ENCODE measurements around the gene EDIL3.

Gene EDIL3

DNA sequence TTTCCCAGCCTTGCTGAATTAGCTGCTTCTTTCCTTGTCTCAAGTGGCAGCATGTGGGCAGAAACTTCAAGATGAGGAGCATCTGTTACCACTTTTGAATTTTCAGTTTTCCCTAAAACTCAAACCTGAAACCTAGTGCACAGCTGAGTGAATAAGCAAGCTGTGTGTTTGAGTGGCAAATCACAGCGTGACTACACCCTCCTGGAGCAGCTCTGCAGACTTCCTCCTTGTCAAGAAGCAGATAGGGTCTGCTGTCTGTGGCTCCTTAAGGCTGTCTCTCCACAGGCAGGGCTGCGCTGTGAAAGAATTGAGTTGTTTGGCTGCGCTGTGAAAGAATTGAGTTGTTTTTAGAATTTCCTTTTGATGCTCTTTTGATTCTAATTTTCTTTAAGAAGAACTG, 484.4 kb downstream of the EDIL3 start:
- DNase-seq (ENCODE audit: low read depth) = no peak

GRCh38 chr5:83899326-83899970, 485.2 kb downstream of the EDIL3 start:
- DNase-seq (ENCODE audit: low read depth) = no peak

DNA sequence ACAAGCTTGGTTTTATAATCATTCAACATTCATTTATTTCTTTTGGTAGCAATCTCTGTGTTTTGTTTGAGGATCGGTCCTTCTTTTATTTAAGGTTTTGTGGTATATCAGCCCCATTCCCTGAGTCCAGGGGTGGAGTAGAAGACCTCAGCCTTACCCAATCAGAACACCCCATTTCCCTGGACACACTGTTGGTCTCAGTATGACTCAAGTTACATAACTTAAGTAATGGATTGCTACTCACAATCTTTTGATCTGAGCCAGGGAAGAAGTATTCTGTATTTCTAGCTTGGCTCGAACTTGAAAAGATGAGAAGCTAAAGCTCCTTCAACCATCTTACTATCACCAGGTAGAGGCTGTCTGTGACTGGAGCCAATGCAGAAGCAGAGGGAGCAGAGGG, 488.8 kb downstream of the EDIL3 start:
- DNase-seq (ENCODE audit: low read depth) = no peak

DNA sequence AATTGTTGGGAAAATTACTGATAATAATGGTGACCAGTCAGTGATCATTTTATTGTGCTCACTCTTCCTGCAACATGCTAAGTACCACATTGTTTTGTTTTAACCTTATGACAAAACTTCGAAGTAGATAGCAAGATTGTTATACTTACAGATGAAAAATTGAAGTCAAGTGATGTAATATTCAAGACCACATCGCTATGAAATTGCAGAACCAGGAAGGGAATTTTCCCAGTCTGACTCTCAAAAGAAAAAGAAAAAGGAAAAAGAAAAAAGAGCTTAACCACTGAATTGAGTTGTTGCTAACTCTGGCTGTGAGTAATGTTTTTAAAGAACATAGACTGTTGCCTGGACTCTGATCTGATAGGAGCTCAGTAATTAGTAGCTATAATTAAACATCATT, 493.4 kb downstream of the EDIL3 start:
- DNase-seq (ENCODE audit: low read depth) = no peak

All from activated T-helper 9 cell treated with anti-CD3 and anti-CD28 coated beads, Interleukin-2, amount 50 U/mL, for 16 hours (primary cell).